GM12873 (cell line): ENCODE measurements around the gene ZNF248.

ENCODE experiments used
- CTCF ChIP-seq: IDR thresholded peaks from 2 replicates; pipeline ENCODE4 v1.5.1; 2012; ENCODE audit warnings: low read depth, mild to moderate bottlenecking, moderate library complexity, low read length, control low read depth; ENCODE audit not compliant: insufficient read depth; ENCODE audit errors: missing control alignments

Gene ZNF248

GRCh38 chr10:37855636-37856035, 1.8 kb downstream of the ZNF248 start:
- no peak for TF ChIP-seq CTCF

- TF ChIP-seq CTCF: no peak
Observed at GRCh38 chr10:37854626-37855025, 2.8 kb downstream of the ZNF248 start.

- TF ChIP-seq CTCF: no peak
Observed at GRCh38 chr10:37844644-37845043, 12.8 kb downstream of the ZNF248 start.

GRCh38 chr10:37839243-37839642, 18.2 kb downstream of the ZNF248 start:
- no peak for TF ChIP-seq CTCF

GRCh38 chr10:37831495-37832333, 25.7 kb downstream of the ZNF248 start:
- no peak for TF ChIP-seq CTCF

- TF ChIP-seq CTCF: no peak
Observed at GRCh38 chr10:37826806-37827205, 30.6 kb downstream of the ZNF248 start.

- TF ChIP-seq CTCF: no peak
Observed at GRCh38 chr10:37821237-37821636, 36.2 kb downstream of the ZNF248 start.

GRCh38 chr10:37819797-37820196, 37.6 kb downstream of the ZNF248 start:
- TF ChIP-seq CTCF: no peak
